GM10847 (cell line): ENCODE data around the gene SLC5A11.

Experiments
- POLR2A ChIP-seq: IDR thresholded peaks from 2 replicates; pipeline ENCODE4 v1.6.1; 2011; ENCODE audit not compliant: insufficient read length; ENCODE audit errors: extremely low read depth

SLC5A11 gene

GRCh38 chr16:24845726-24846547, at the start of gene SLC5A11:
SLC5A11 (plus strand) TSS chr16:24845963; CDS start chr16:24858644, 12,681 bp downstream.
- no peak for TF ChIP-seq POLR2A

GRCh38 chr16:24800586-24800985, 45.2 kb upstream of the SLC5A11 start:
- TF ChIP-seq POLR2A: no peak

- no peak for TF ChIP-seq POLR2A
Observed at GRCh38 chr16:24801761-24802302, 43.9 kb upstream of the SLC5A11 start.

GRCh38 chr16:24805484-24805883, 40.3 kb upstream of the SLC5A11 start:
- no peak for TF ChIP-seq POLR2A

GRCh38 chr16:24807301-24807700, 38.5 kb upstream of the SLC5A11 start:
- no peak for TF ChIP-seq POLR2A

- TF ChIP-seq POLR2A: no peak
Observed at GRCh38 chr16:24810951-24811843, 34.6 kb upstream of the SLC5A11 start.

- no peak for TF ChIP-seq POLR2A
Observed at GRCh38 chr16:24815021-24815420, 30.7 kb upstream of the SLC5A11 start.

GRCh38 chr16:24816688-24817087, 29.1 kb upstream of the SLC5A11 start:
- TF ChIP-seq POLR2A: no peak

GRCh38 chr16:24819462-24820040, 26.2 kb upstream of the SLC5A11 start:
- no peak for TF ChIP-seq POLR2A

GRCh38 chr16:24820522-24820921, 25.2 kb upstream of the SLC5A11 start:
- TF ChIP-seq POLR2A: no peak

GRCh38 chr16:24821129-24821528, 24.6 kb upstream of the SLC5A11 start:
- TF ChIP-seq POLR2A: no peak

GRCh38 chr16:24822542-24822941, 23.2 kb upstream of the SLC5A11 start:
- TF ChIP-seq POLR2A: no peak

GRCh38 chr16:24822974-24823373, 22.8 kb upstream of the SLC5A11 start:
- no peak for TF ChIP-seq POLR2A

- no peak for TF ChIP-seq POLR2A
Observed at GRCh38 chr16:24825696-24826095, 20.1 kb upstream of the SLC5A11 start.

GRCh38 chr16:24826096-24826690, 19.6 kb upstream of the SLC5A11 start:
- no peak for TF ChIP-seq POLR2A
